Hepatocyte (in vitro differentiated cells): ENCODE measurements around the gene VAV2. TPM values are rescaled to one million over a fixed set of nuclear protein-coding genes. Genes with fewer than 3 reads are reported as not detected.
A peak's percentile ranks its signal among the peaks of the same experiment; 100 is the strongest.

ENCODE experiments used
- DNase-seq: peaks from one replicate; pipeline ENCODE4 v3.0.0-alpha.2; 2016; ENCODE audit warnings: low spot score
- H2AFZ ChIP-seq: fragments of 200-600 bp; sonication (generic); 2 replicates; pipeline ENCODE4 v1.6.0; 2016; ENCODE audit warnings: antibody characterized with exemption, mild to moderate bottlenecking
- H3K27ac ChIP-seq: fragments of 200-600 bp; sonication (generic); 2 replicates; pipeline ENCODE4 v1.5.1; 2016; ENCODE audit warnings: mild to moderate bottlenecking
- H3K27me3 ChIP-seq: fragments of 200-600 bp; sonication (generic); 2 replicates; pipeline ENCODE4 v1.6.1; 2016
- H3K36me3 ChIP-seq: fragments of 200-600 bp; sonication (generic); replicated peaks from 2 replicates; pipeline ENCODE4 v1.5.1; 2016; ENCODE audit warnings: low read depth; ENCODE audit not compliant: insufficient read depth
- H3K4me1 ChIP-seq: fragments of 200-600 bp; sonication (generic); 2 replicates; pipeline ENCODE4 v1.5.1; 2016; ENCODE audit warnings: mild to moderate bottlenecking, moderate library complexity; ENCODE audit not compliant: insufficient read depth
- H3K4me2 ChIP-seq: fragments of 200-600 bp; sonication (generic); 2 replicates; pipeline ENCODE4 v1.6.0; 2016
- H3K4me3 ChIP-seq: fragments of 200-600 bp; sonication (generic); 2 replicates; pipeline ENCODE4 v1.5.1; 2016; ENCODE audit warnings: mild to moderate bottlenecking
- H3K79me2 ChIP-seq: fragments of 200-600 bp; sonication (generic); 2 replicates; pipeline ENCODE4 v1.6.0; 2017; ENCODE audit warnings: mild to moderate bottlenecking
- H3K9me2 ChIP-seq: fragments of 200-600 bp; sonication (generic); replicated peaks from 2 replicates; pipeline ENCODE4 v1.6.0; 2017; ENCODE audit warnings: mild to moderate bottlenecking; ENCODE audit not compliant: insufficient read depth
- H3K9me3 ChIP-seq: fragments of 200-600 bp; sonication (generic); 2 replicates; pipeline ENCODE4 v1.5.1; 2016; ENCODE audit warnings: low read depth, mild to moderate bottlenecking
- H4K20me1 ChIP-seq: fragments of 200-600 bp; sonication (generic); 2 replicates; pipeline ENCODE4 v1.6.0; 2016; ENCODE audit warnings: mild to moderate bottlenecking; ENCODE audit not compliant: insufficient read depth, poor library complexity, severe bottlenecking
- EZH2 ChIP-seq: fragments of 200-600 bp; sonication (generic); IDR thresholded peaks from 2 replicates; pipeline ENCODE4 v1.6.1; 2016; ENCODE audit warnings: antibody characterized with exemption, mild to moderate bottlenecking, borderline replicate concordance
- EZH2phosphoT487 ChIP-seq: fragments of 200-600 bp; sonication (generic); IDR thresholded peaks from one replicate; pipeline ENCODE4 v1.6.1; 2018; ENCODE audit warnings: antibody characterized with exemption, mild to moderate bottlenecking, low read depth, moderate library complexity; ENCODE audit not compliant: unreplicated experiment, severe bottlenecking
- WGBS: methylation state at CpG from one replicate; pipeline ENCODE4 v1.1.6; 2016; ENCODE audit warnings: low lambda C conversion rate; ENCODE audit errors: missing lambda C conversion rate; 5-methylcytosine and 5-hydroxymethylcytosine counted together
- polyA plus RNA-seq: library from polyadenylated mRNA; unstranded; fragments of >200 nt; fragmentation: Nextera tagmentation; extraction: Ambion mirVana; gene quantifications from 2 replicates; pipeline ENCODE4 v1.2.1, GENCODE V29; 2016
- total RNA-seq: library from RNA; depleted of rRNA; stranded (reverse); fragments of >200 nt; gene quantifications from 2 replicates; pipeline ENCODE4 v1.2.3, GENCODE V29; 2014
- TF ChIP-seq, protein P1 (sequence below): fragments of 200-600 bp; sonication (generic); IDR thresholded peaks from 2 replicates; pipeline ENCODE4 v1.5.1; 2016; ENCODE audit warnings: antibody characterized with exemption, mild to moderate bottlenecking; ENCODE audit not compliant: poor library complexity

VAV2 gene
- total and polyA plus RNA-seq, 2 experiments from 2014 or later: 24.9 to 27.7 TPM

GRCh38 chr9:133768859-133769510, 223.1 kb downstream of the VAV2 start:
- H3K27ac ChIP-seq: no peak overlapping the region

GRCh38 chr9:133768371-133768858, 223.7 kb downstream of the VAV2 start:
- Histone ChIP-seq H3K4me3 (no peak overlapping the region), H3K4me1 (no peaks in the 10 kb centered on the region), H3K79me2 (no peaks in the 10 kb centered on the region), H3K27ac (no peak overlapping the region), H3K9me2 (no peaks in the 10 kb centered on the region), H4K20me1 (no peaks in the 10 kb centered on the region), H3K27me3 (no peaks in the 10 kb centered on the region), H3K36me3 (no peaks in the 10 kb centered on the region), H2AFZ (no peak overlapping the region), H3K9me3 (no peaks in the 10 kb centered on the region), H3K4me2 (no peak overlapping the region)
- TF ChIP-seq, protein P1, sequence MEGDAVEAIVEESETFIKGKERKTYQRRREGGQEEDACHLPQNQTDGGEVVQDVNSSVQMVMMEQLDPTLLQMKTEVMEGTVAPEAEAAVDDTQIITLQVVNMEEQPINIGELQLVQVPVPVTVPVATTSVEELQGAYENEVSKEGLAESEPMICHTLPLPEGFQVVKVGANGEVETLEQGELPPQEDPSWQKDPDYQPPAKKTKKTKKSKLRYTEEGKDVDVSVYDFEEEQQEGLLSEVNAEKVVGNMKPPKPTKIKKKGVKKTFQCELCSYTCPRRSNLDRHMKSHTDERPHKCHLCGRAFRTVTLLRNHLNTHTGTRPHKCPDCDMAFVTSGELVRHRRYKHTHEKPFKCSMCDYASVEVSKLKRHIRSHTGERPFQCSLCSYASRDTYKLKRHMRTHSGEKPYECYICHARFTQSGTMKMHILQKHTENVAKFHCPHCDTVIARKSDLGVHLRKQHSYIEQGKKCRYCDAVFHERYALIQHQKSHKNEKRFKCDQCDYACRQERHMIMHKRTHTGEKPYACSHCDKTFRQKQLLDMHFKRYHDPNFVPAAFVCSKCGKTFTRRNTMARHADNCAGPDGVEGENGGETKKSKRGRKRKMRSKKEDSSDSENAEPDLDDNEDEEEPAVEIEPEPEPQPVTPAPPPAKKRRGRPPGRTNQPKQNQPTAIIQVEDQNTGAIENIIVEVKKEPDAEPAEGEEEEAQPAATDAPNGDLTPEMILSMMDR: no peak
- TF ChIP-seq EZH2phosphoT487 (no peak), EZH2 (no peak)
- DNase-seq: no peak
- over 99% methylated on average over 17 of the region's 17 CpGs for WGBS

More at GRCh38 chr9:133768859-133769510, 223.1 kb downstream of the VAV2 start:
- Histone ChIP-seq H3K4me1 (no peaks in the 10 kb centered on the region), H3K9me3 (no peaks in the 10 kb centered on the region), H3K4me2 (no peak overlapping the region), H3K36me3 (no peaks in the 10 kb centered on the region), H3K79me2 (no peaks in the 10 kb centered on the region), H3K27me3 (no peaks in the 10 kb centered on the region), H3K4me3 (no peak overlapping the region), H4K20me1 (no peaks in the 10 kb centered on the region), H2AFZ (no peak overlapping the region), H3K9me2 (no peaks in the 10 kb centered on the region)
- DNase-seq: peak; percentile 42
- TF ChIP-seq, protein P1: no peak
- TF ChIP-seq EZH2phosphoT487: no peak
- TF ChIP-seq EZH2: no peak
- WGBS: 94% methylated on average over 13 of the region's 15 CpGs

DNA sequence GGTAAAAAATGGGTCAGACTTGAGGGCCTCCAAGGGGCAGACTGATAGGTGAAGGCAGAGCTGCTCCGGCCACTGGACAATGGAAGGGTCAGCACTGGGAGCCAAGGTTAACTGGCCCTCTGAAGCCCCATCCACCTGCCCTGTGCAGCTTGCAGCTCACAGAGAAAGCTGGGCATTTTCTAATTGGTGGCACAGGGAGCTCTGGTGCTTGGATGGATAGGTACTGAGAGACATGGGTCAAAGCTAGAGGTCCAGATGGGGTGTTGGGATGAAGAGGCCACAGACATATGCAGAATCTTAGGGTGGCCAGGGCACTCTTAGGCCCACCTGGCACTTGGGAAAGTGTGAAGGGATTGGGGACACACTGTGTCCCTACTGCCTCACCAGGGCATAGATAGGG, 224.5 kb downstream of the VAV2 start:
- no peak for DNase-seq
- H4K20me1 ChIP-seq: no peaks in the 10 kb centered on the region
- H3K27ac ChIP-seq: no peak overlapping the region
- no peaks in the 10 kb centered on the region for H3K9me3 ChIP-seq
- TF ChIP-seq EZH2phosphoT487 (no peak), EZH2 (no peak)
- TF ChIP-seq, protein P1: no peak
- H3K27me3 ChIP-seq: no peaks in the 10 kb centered on the region
- no peaks in the 10 kb centered on the region for H3K4me1 ChIP-seq
- no peak overlapping the region for H3K4me3 ChIP-seq
- no peaks in the 10 kb centered on the region for H3K9me2 ChIP-seq
- H3K36me3 ChIP-seq: no peaks in the 10 kb centered on the region
- WGBS: 100% methylated on average over 1 of the region's 1 CpG
- H3K79me2 ChIP-seq: no peaks in the 10 kb centered on the region
- H2AFZ ChIP-seq: no peak overlapping the region
- no peak overlapping the region for H3K4me2 ChIP-seq
